GM18498 (cell line): Measurements from ENCODE around the gene IP6K3.

Experiments used
- ATAC-seq: cut with Tn5 transposase; IDR thresholded peaks from one replicate; pipeline ENCODE4 v1.9.1; 2021; ENCODE audit warnings: mild to moderate bottlenecking, moderate library complexity; ENCODE audit not compliant: unreplicated experiment

IP6K3 gene

GRCh38 chr6:33707771-33708170 lies 38.9 kb downstream of the IP6K3 start:
- no peak for ATAC-seq

GRCh38 chr6:33705955-33706725 lies 40.6 kb downstream of the IP6K3 start:
- no peak for ATAC-seq

- no peak for ATAC-seq
Observed at GRCh38 chr6:33705268-33705885, 41.3 kb downstream of the IP6K3 start.

GRCh38 chr6:33704215-33705066 lies 42.3 kb downstream of the IP6K3 start:
- no peak for ATAC-seq

GRCh38 chr6:33702345-33702977 lies 44.2 kb downstream of the IP6K3 start:
- ATAC-seq: no peak

- ATAC-seq: no peak
Observed at GRCh38 chr6:33700391-33701050, 46.2 kb downstream of the IP6K3 start.

- ATAC-seq: no peak
Observed at GRCh38 chr6:33699739-33700138, 47.0 kb downstream of the IP6K3 start.

GRCh38 chr6:33699131-33699530 lies 47.6 kb downstream of the IP6K3 start:
- ATAC-seq: no peak

- ATAC-seq: no peak
Observed at GRCh38 chr6:33698494-33698893, 48.2 kb downstream of the IP6K3 start.

- ATAC-seq: no peak
Observed at GRCh38 chr6:33697845-33698244, 48.9 kb downstream of the IP6K3 start.

- ATAC-seq: no peak
Observed at GRCh38 chr6:33696548-33697518, 49.9 kb downstream of the IP6K3 start.

- ATAC-seq: no peak
Observed at GRCh38 chr6:33696076-33696475, 50.6 kb downstream of the IP6K3 start.

GRCh38 chr6:33695451-33695887 lies 51.2 kb downstream of the IP6K3 start:
- ATAC-seq: no peak

- no peak for ATAC-seq
Observed at GRCh38 chr6:33694977-33695376, 51.7 kb downstream of the IP6K3 start.

GRCh38 chr6:33694401-33694931 lies 52.2 kb downstream of the IP6K3 start:
- no peak for ATAC-seq

- no peak for ATAC-seq
Observed at GRCh38 chr6:33693186-33694105, 53.3 kb downstream of the IP6K3 start.

- ATAC-seq: no peak
Observed at GRCh38 chr6:33692760-33693158, 53.9 kb downstream of the IP6K3 start.
